HG02840 (cell line): ENCODE results near the gene ELK4.

ENCODE experiments used
- ATAC-seq: cut with Tn5 transposase; IDR thresholded peaks from one replicate; pipeline ENCODE4 v1.9.1; 2021; ENCODE audit warnings: mild to moderate bottlenecking, moderate library complexity, moderate number of reproducible peaks; ENCODE audit not compliant: unreplicated experiment, low FRiP score

The ELK4 gene

GRCh38 chr1:205569411-205570172 is 62.2 kb downstream of the ELK4 start:
- ATAC-seq = no peak

GRCh38 chr1:205568469-205569361 is 63.1 kb downstream of the ELK4 start:
- ATAC-seq = no peak

- ATAC-seq = no peak
Observed at GRCh38 chr1:205568135-205568468, 63.7 kb downstream of the ELK4 start.

GRCh38 chr1:205567716-205568115 is 64.1 kb downstream of the ELK4 start:
- ATAC-seq = no peak

- ATAC-seq = no peak
Observed at GRCh38 chr1:205565799-205566198, 66.0 kb downstream of the ELK4 start.

GRCh38 chr1:205563927-205564441 is 67.8 kb downstream of the ELK4 start:
- no peak for ATAC-seq

GRCh38 chr1:205561501-205562203 is 70.2 kb downstream of the ELK4 start:
- no peak for ATAC-seq
